HUDEP-2 (cell line): ENCODE results near the gene FAM180B.
"Not testable (repeated sequence)": the region's sequence is repeated elsewhere in the genome, so short reads cannot be mapped to it uniquely, and the experiment has no call there.

Experiments used
- DNase-seq, 76 experiments: peaks; one replicate each; lab custom pipeline; 2025; ENCODE audit not compliant: unreplicated experiment in 76 of 76; lab: John Stamatoyannopoulos, UW

The FAM180B gene

DNA sequence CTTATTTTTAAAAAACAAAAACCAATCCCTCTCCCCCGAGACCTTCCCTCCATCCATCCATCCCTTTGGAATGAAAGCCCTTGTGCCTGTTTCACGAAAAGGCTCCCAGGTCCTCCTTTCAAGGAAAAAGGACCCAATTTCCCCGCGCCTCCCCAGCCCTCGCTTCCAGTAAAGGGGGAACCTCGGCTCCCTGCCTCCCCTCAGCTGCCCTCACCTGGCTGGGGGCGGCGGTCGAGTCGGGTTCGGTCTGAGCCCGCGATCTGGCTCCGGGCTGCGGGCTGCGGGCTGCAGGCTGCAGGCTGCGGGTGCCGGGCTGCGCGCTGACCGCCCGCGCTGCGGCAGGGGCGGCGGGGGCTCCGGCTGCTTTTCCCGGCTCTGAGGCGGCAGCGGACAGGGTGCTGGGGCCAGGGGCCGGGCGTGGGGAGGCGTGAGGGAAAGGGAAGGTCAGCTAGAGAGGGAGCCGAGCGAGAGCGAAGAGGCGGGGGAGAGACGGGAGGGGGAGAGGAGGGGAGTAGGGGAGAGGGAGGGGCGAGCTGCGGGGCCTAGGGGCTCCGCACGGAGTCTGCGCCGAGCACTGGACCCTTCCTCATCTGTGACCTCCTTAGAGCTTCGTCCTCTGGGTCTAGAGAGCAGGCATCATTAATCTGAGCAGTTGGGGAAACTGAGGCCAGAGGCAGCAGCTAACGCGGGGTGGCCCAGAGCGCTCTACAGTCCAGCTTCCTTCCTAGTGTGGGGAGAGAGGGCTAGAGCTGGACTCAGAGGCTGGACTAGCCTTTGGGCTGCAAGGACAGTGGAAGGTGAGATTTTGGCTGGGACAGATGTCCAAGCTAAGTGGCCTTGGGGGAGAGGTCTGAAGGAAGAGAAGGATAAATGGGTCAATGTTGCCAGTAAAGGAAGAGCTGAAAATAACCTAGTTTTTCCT, 7.7 kb downstream of the FAM180B start, which contains the start of gene C1QTNF4:
Gene C1QTNF4, minus strand, starts transcription at position 478 of the 922 bp plus-strand sequence. CDS start 3,601 bp downstream, outside the sequence.
- no peak for DNase-seq

DNA sequence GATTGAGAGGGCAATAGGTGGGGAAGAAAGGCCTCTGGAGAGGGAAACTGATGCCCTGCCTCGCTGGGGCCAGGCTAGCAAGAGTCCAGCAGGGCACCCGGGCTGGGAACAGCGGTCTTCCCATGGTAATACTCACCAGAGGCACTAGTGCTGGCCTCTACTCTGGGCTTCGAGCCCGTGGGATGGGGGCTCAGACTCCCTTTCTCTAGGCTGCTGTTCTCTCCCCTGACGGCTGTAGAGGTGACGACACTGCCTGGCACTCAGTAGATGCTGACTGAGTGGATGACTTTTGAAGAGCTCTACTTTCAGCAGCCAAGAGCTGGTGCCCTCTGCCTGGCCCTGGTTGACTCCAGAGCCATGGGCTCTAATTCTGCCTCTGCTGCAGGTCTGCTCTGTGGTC, 8.6 kb downstream of the FAM180B start:
- DNase-seq = no peak

DNA sequence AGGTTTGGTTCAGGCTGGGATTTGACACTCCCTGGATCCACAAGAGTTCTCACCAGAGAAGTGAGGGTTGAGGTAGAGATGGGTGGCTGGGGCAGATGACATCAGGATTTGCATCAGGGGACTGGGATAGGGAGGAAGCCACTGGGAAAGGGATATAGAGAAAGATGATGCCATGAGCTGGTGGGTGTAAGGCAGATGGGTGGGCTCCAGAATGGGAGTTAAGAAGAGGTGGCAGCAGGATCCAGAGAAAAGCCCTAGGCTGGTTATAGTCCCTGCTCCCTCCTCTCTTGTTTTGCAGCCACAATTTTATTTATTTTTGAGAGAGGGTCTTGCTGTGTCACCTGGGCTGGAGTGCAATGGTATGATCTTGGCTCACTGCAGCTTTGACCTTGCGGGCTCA, 9.5 kb downstream of the FAM180B start:
- DNase-seq = no peak

DNA sequence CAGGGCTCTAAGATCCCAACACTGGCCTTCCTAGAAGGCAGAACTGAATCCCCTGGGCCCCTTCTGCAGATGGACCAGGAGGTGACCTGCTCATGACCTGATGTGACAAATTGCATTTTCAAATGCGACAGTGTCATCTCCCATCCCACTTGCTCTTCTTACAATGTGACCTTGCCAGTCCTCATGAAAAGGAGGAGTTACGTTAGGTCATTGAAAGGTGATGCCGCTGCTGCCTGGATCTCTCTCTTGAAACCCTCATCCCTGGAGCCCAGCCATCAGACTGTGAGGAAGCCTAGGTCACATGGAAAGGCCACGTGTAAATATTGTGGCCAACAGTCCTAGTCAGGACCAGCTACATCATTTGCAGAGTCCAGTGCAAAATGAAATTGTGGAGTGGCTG, 13.4 kb downstream of the FAM180B start:
- no peak for DNase-seq

DNA sequence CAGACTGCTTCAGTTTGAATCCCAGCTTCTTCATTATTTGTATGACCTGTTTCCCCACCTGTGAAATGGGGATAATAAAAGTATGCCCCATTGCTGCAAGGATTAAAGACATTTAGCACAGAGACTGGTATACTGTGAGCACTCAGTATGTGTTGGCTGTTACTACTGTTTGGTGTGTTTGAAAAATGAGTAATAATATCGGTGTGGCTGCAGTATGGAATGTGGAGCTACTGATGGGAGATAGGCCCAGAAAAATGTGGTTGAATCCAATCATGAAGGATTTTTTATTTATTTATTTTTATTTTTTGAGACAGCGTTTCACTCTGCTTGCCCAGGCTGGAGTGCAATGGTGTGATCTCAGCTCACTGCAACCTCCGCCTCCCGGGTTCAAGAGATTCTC, 16.8 kb downstream of the FAM180B start:
- DNase-seq = no peak

DNA sequence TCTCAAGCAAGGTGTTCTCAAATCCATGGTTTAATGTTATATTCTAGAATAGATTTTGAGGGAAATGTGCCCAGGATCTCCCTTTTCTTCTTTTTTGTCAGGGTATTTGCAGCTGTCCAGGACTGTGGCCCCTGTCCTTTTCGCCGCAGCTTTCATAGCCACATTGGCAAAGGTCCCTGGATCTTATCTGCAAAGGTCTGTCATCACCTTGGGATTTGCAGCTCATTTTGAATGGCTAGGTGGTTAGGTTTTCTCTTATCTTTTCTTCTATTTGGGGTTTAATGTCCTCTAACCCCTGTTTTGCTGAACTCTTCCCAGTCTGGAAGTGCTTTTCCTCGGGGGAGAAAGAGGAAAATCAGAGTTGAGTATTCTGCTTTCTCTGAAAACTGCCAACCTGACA, 19.4 kb downstream of the FAM180B start:
- no peak for DNase-seq

DNA sequence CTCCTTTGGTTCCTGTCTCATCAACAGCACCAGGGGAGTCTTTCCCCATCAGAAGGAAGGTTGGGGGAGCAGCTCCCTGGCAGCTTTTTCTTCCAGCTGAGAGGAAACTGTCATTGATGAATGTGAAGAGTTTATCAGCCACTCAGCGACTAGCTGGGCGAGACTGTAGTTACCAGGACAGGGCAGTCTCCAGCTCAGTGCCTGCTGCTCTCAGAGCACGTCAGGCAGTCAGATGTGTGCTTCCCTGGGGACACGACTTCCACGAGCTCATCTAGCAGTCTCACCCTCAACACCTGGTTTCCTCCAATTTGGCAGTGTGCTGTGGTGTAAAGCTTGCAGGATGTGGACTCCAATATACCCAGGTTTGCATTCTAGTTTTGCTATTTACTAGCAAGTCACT, 20.3 kb downstream of the FAM180B start:
- no peak for DNase-seq

DNA sequence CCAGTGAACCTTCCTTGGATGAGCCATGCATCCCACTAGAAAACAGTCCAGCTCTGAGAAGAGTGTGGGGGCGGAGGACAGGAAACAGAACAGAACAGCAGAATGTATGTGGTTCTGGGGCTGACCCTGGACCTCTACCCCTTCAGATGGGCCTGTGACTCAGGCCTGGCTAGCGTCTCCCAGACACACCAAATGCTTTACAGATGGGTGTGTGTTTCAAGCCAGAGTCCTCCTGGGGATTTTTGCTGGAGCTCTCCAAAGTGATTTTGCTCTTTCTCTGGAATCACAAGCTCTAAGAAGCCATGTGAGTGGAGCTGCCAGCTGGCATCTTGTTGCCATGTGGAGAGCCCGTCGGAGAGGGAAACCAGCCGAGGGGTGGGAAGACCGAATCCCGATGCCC, 20.9 kb downstream of the FAM180B start:
- no peak for DNase-seq

DNA sequence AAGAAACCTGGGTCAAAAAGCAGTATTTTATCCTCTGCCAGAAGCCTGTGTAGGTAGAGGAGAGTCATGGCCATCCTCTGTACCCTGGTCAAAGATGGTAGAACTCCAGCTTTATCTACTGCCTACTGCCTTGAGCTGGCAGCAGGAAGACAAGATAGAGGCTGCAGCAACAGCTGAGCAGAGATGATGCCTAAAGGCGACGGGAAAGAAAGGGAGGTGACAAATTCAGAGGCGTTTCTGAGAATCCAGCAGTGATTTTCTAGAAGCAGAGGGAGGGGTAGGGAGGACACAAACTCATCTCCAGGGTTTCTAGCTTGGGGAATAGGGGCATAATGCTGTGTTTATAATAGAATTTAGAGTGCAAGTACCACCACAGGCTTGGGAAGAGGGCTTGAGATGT, 23.2 kb downstream of the FAM180B start:
- peak in 67 of 76 experiments; percentile 7 to 85 (median 45) for DNase-seq

DNA sequence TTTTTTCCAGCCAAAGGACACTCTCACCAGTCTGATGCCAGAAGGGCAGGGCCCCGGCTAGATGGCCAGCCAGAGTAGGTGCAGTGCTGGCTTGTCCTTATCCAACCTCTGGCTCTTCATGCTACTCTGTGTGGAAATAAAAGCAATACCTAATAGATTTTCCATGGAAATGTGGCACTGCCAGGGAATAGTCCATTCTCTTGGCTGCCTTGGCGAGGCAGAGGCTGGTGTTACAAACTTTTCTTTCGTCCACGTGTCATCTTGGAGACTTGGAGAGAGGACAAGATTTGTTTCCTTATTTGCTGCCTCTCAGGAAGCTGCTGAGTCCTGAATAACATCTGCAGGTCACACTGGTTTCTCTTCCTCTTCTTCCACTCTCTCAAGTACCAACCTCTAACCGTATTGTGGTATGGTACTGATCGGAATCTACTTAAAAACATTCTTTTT, 24.9 kb downstream of the FAM180B start:
- no peak for DNase-seq

DNA sequence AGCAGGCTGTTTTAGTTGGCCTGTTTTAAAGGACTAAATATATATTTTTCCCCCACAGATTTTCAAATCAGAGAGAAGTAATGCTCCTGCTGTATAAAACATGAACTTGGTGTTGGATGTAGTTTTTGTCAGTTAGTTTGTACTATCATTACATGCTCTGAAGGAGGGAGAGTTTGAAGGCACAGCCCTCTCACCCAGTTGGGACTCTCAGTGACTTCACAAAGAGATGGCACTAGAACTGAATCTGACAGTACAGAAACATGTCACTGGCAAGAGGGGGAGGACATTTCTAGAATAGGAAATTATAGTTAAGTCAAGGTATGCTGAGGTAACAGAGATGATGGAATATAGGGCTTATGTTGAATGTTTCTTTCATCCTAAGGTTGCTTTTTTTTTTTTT, 28.8 kb downstream of the FAM180B start:
- no peak for DNase-seq

DNA sequence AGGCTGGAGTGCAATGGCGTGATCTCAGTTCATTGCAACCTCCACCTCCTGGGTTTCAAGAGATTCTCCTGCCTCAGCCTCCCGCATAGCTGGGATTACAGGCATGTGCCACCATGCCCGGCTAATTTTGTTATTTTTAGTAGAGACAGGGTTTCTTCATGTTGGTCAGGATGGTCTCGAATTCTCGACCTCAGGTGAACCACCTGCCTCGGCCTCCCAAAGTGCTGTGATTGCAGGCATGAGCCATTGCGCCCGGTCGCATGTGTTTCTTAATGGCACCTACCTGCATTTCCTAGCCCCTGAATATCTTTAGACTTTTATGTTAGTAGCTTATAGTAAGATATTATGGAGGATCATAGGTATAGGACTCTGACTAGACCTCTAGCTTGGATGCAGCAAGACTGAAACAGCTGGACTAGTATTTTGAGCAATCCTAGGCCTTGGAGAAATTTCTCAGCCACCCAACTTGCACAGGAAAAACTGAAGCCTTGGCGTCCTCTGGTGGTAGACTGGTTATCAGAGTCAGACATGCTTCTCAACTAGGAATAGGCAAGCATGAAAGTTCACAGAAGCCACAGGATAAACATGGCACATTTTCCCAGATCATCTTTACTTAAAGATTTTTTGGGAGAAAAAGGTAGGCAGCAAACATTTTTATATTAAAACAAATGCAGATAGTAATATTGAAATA, 30.4 kb downstream of the FAM180B start:
- DNase-seq = peak in 35 of 76 experiments; percentile 1 to 53 (median 23)

DNA sequence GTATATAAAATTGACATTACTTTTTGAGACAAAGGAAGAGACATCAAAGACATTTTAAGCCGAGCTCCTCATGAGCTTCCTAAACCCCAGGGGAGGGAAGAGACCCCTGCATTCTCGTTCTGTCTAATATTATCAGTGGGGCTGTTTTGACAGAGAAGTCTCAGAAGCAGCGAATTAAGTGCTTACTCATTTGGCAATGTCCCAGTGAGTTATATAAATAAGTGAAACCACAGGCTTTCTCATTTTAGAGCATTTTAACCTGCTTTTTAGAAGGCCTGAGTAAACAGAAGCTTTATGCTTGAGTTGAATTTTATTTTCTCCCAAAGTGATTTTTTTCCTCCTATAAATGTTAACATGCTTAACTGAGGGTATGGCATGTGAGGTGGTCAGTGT, 30.9 kb downstream of the FAM180B start:
- DNase-seq = no peak

DNA sequence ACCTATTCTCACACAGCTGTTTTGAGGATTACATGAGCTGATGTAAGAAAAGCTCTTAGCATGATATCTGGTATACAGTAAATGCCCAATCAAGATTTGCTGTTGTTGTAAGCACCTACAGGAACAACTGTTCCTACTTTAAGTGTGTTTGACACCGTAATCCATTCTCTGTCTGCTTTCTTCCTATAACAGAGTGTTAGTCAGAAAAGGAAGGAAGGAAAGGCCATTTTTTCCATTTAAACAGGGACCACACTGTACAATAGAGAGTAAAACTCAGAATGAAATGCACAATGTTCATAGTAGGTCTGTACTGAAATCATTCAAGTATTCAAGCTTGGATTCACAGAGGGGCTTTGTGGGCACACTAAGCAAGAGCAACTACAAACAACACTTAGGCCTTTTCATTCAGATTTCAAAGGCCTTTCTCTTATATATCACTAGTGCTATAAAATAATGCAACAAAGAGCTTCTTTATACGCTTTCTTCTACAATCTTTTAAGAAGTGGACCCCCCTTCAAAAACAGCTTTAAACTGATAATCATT, 34.4 kb downstream of the FAM180B start:
- no peak for DNase-seq

DNA sequence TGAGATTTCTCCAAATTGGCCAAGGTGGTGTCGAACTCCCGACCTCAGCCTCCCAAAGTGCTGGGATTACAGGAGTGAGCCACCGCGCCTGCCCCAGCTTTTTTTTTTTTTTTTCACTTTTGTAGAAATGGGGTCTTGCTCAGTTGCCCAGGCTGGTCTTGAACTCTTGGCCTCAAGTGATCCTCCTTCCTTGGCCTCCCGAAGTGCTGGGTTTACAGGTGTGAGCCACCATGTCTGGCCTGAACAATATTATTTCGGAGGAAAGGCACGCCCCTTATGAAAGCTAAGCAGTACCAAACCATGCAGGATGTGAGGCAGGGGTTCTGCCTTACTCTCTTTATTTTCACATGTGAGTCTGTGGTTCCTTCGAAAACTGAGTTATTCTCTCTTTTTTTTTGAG, 39.8 kb downstream of the FAM180B start:
- no peak for DNase-seq

DNA sequence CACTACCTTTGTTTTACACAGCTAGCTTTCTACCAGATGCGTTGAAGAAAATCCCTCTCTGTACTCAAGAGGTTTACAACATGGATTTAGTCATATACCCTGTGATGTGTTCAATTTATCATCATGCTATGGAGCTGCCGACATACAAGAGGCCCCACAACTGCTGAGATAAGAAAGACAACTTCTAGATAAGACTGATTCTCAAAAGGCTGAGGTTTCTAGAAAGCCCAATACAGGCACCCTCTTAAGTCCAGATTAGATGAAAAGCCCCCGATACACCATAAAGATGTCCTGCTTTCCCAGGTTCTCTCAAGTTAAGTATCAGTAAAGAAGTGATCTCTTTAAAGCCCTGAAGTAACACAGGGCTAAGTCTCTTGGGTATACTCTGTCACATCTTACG, 41.5 kb downstream of the FAM180B start:
- no peak for DNase-seq

DNA sequence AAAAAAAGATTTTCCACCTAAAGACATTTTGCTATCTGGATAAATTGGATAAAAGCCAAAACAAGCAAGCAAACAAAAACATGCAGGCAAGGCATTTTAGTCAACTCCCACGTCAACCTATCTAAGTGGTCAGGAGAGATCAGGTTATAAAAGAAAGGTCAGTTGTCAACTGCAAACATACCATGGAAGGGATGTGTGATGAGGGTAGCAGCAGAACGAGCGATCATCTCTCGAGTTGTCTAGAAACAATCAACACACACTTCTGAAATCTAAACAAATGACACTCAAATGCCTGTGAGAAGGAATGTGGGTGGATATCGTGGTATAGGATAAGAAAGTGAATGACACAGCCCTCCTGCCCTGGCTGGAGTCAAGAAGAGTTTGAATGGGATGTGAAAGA, 45.0 kb downstream of the FAM180B start:
- no peak for DNase-seq

DNA sequence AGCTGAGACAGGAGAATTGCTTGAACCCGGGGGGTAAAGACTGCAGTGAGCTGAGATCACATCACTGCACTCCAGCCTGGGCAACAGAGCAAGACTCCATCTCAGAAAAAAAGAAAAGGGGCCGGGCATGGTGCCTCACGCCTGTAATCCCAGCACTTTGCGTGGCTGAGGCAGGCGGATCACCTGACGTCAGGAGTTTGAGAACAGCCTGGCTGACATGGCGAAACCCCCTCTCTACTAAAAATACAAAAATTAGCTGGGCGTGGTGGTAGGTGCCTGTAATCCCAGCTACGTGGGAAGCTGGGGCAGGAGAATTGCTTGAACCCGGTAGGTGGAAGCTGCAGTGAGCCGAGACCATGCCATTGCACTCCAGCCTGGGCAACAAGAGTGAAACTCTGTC, 49.9 kb downstream of the FAM180B start:
- not testable (repeated sequence) for DNase-seq
